HG02759 (cell line): ENCODE measurements around the gene MARCHF11.

ENCODE experiments used
- ATAC-seq: cut with Tn5 transposase; IDR thresholded peaks from one replicate; pipeline ENCODE4 v1.9.1; 2021; ENCODE audit warnings: mild to moderate bottlenecking, moderate library complexity; ENCODE audit not compliant: unreplicated experiment

MARCHF11 gene

GRCh38 chr5:16064135-16064893 is 115.3 kb downstream of the MARCHF11 start:
- no peak for ATAC-seq

- ATAC-seq = no peak
Measured at GRCh38 chr5:16061163-16061562, 118.4 kb downstream of the MARCHF11 start.

GRCh38 chr5:16057277-16057676 is 122.3 kb downstream of the MARCHF11 start:
- no peak for ATAC-seq

GRCh38 chr5:16051246-16051755 is 128.3 kb downstream of the MARCHF11 start:
- ATAC-seq = no peak

GRCh38 chr5:16050414-16050813 is 129.2 kb downstream of the MARCHF11 start:
- ATAC-seq = no peak

- ATAC-seq = no peak
Measured at GRCh38 chr5:16049761-16050160, 129.8 kb downstream of the MARCHF11 start.

- no peak for ATAC-seq
Measured at GRCh38 chr5:16048132-16048531, 131.5 kb downstream of the MARCHF11 start.

GRCh38 chr5:16043349-16043965 is 136.1 kb downstream of the MARCHF11 start:
- ATAC-seq = no peak

GRCh38 chr5:16037121-16037845 is 142.3 kb downstream of the MARCHF11 start:
- no peak for ATAC-seq

- no peak for ATAC-seq
Measured at GRCh38 chr5:16034319-16035001, 145.1 kb downstream of the MARCHF11 start.

GRCh38 chr5:16033187-16033925 is 146.2 kb downstream of the MARCHF11 start:
- ATAC-seq = no peak

- ATAC-seq = no peak
Measured at GRCh38 chr5:16028708-16029107, 150.9 kb downstream of the MARCHF11 start.

GRCh38 chr5:16025681-16026080 is 153.9 kb downstream of the MARCHF11 start:
- no peak for ATAC-seq

- ATAC-seq = no peak
Measured at GRCh38 chr5:16018970-16019369, 160.6 kb downstream of the MARCHF11 start.

GRCh38 chr5:16017720-16018119 is 161.9 kb downstream of the MARCHF11 start:
- no peak for ATAC-seq
